Esophagus muscularis mucosa (tissue), 4 donors: ENCODE results near the gene RERE. TPM values are rescaled to one million over a fixed set of nuclear protein-coding genes. Genes with fewer than 3 reads are reported as not detected.
A peak's percentile ranks its signal among the peaks of the same experiment; 100 is the strongest.

ENCODE experiments used
- DNase-seq: peaks from one replicate; pipeline ENCODE4 v3.0.0-alpha.2; 2017; ENCODE audit errors: extremely low spot score
- H3K27ac ChIP-seq, 4 donors: fragments of 200-600 bp; sonication (generic); replicated peaks in 1 of 4; 1 replicate in 3 of 4; 2 replicates in 1 of 4; pipeline ENCODE4 v1.5.1; 2016 to 2019; ENCODE audit warnings: mild to moderate bottlenecking in 1 of 4
- H3K27me3 ChIP-seq, 4 donors: fragments of 200-600 bp; sonication (generic); one replicate each; pipeline versions ENCODE4 v1.5.1 to v1.6.0; 2016 to 2019
- H3K36me3 ChIP-seq, 4 donors: fragments of 200-600 bp; sonication (generic); one replicate each; pipeline ENCODE4 v1.5.1; 2016 to 2019
- H3K4me1 ChIP-seq, 4 donors: fragments of 200-600 bp; sonication (generic); one replicate each; pipeline ENCODE4 v1.5.1; 2016 to 2019
- H3K4me3 ChIP-seq, 4 donors: fragments of 200-600 bp; sonication (generic); 1 replicate in 2 of 4; 2 replicates in 2 of 4; pipeline ENCODE4 v1.5.1; 2016 to 2019; ENCODE audit warnings: mild to moderate bottlenecking in 4 of 4, moderate library complexity in 1 of 4
- H3K9me3 ChIP-seq, 4 donors: fragments of 200-600 bp; sonication (generic); 1 replicate in 3 of 4; 2 replicates in 1 of 4; pipeline ENCODE4 v1.5.1; 2016 to 2019
- CTCF ChIP-seq, 3 experiments: fragments of 200-600 bp in 2 of 3; fragments of 450-650 bp in 1 of 3; sonication (generic) in 2 of 3; IDR thresholded peaks; one replicate each; pipeline ENCODE4 v1.5.1; 2017 to 2019; ENCODE audit warnings: antibody characterized with exemption in 3 of 3, mild to moderate bottlenecking in 2 of 3, moderate library complexity in 1 of 3
- EP300 ChIP-seq: sonication (generic); formaldehyde crosslinking; IDR thresholded peaks from one replicate; pipeline ENCODE4 v1.6.1; 2017; ENCODE audit warnings: antibody characterized with exemption
- POLR2A ChIP-seq: fragments of 450-650 bp; IDR thresholded peaks from one replicate; pipeline ENCODE4 v1.6.1; 2017; ENCODE audit warnings: antibody characterized with exemption, moderate library complexity, mild to moderate bottlenecking, low read depth
- POLR2AphosphoS5 ChIP-seq, 2 donors: sonication (generic); formaldehyde crosslinking; IDR thresholded peaks; one replicate each; pipeline ENCODE4 v1.6.1; 2017; ENCODE audit warnings: antibody characterized with exemption in 2 of 2
- WGBS: methylation state at CpG from one replicate; pipeline ENCODE4 v1.1.5; 2018; 5-methylcytosine and 5-hydroxymethylcytosine counted together
- intact Hi-C: fragments of 100-400 bp; cut with DNase I; formaldehyde crosslinking; loops from one replicate; pipeline ENCODE4 v1.15.1; 2023
- total RNA-seq, 4 donors: library from RNA; depleted of rRNA; stranded (reverse); fragments of >200 nt; gene quantifications; one replicate each; pipeline versions ENCODE4 v1.1.0 to v1.2.1, GENCODE V29; 2016

RERE gene
- total RNA-seq, 4 donors from 2014 or later: 133 to 212 (median 168) TPM

DNA sequence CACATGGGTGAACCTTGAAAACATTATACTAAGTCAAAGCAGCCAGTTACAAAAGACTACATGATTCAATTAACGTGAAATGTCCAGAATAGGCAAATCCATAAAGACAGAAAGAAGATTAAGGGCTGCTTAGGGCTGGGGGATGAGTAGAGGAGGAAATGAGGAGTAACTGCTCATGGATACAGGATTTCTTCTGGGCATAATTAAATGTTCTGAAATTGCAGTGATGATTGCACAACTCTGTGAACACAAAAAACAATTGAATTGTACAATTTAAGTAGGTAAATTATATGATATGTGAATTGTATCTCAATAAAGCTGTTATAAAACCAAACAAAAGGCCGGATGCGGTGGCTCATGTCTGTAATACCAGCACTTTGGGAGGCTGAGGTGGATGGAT lies 52.2 kb downstream of the RERE start:
- intact Hi-C loops: no loop called here
- WGBS: 94% methylated on average over 3 of the region's 3 CpGs
- Histone ChIP-seq H3K4me1 (peaks cover 16 to 45% (median 37%) of the 10 kb centered on the region in 4 donors), H3K36me3 (no peaks in the 10 kb centered on the region), H3K27ac (no peak overlapping the region), H3K4me3 (no peak overlapping the region), H3K9me3 (no peaks in the 10 kb centered on the region), H3K27me3 (no peaks in the 10 kb centered on the region)
- no peak for TF ChIP-seq POLR2A
- TF ChIP-seq POLR2AphosphoS5 (IDR thresholded peaks at IDR 0.05): no peak
- no peak for TF ChIP-seq CTCF (IDR thresholded peaks at IDR 0.05)
- no peak for TF ChIP-seq EP300
- DNase-seq: no peak

- no peaks in the 10 kb centered on the region for H3K9me3 ChIP-seq
- H3K4me1 ChIP-seq: peaks cover 16 to 49% (median 40%) of the 10 kb centered on the region in 4 donors
- TF ChIP-seq POLR2A (no peak), EP300 (no peak), POLR2AphosphoS5 (IDR thresholded peaks at IDR 0.05) (no peak), CTCF (IDR thresholded peaks at IDR 0.05) (no peak)
- H3K27ac ChIP-seq: no peak overlapping the region
- no peaks in the 10 kb centered on the region for H3K36me3 ChIP-seq
- H3K27me3 ChIP-seq: no peaks in the 10 kb centered on the region
- DNase-seq: no peak
- WGBS: 51% methylated on average over 4 of the region's 4 CpGs
- intact Hi-C loops: no loop called here
- no peak overlapping the region for H3K4me3 ChIP-seq
Measured at GRCh38 chr1:8764293-8764937, 53.0 kb downstream of the RERE start.

DNA sequence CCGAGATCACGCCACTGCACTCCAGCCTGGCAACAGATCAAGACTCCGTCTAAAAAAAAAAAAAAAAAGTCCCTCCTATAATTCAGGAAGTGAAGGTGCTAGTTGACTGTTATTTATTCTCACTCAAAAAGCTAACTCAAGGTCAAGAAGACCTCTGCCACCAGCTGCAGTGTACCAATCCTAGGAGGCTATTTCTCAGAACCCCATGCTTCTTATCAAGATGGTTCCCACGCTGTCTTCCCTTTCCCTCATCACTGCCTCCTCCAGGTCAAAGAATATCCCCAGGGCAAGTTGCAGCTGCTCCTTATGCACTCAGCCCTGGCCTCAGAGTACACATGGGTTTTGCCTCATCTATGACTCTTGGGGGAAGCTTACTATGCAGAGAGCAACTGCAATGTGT lies 53.6 kb downstream of the RERE start:
- intact Hi-C loops: no loop called here
- Histone ChIP-seq H3K9me3 (no peaks in the 10 kb centered on the region), H3K27me3 (no peaks in the 10 kb centered on the region), H3K4me1 (peaks cover 16 to 52% (median 40%) of the 10 kb centered on the region in 4 donors), H3K27ac (no peak overlapping the region), H3K36me3 (no peaks in the 10 kb centered on the region), H3K4me3 (no peak overlapping the region)
- 67% methylated on average over 4 of the region's 4 CpGs for WGBS
- TF ChIP-seq CTCF (IDR thresholded peaks at IDR 0.05) (no peak), POLR2A (no peak), EP300 (no peak), POLR2AphosphoS5 (IDR thresholded peaks at IDR 0.05) (no peak)
- DNase-seq: no peak

GRCh38 chr1:8754993-8755392 lies 62.4 kb downstream of the RERE start:
- H3K27ac ChIP-seq: peak overlapping the region in 2 of 4 donors; percentile 15 to 19
- DNase-seq: no peak
- WGBS: 67% methylated on average over 2 of the region's 2 CpGs
- no peaks in the 10 kb centered on the region for H3K36me3 ChIP-seq
- H3K4me1 ChIP-seq: peaks cover 6 to 59% (median 39%) of the 10 kb centered on the region in 4 donors
- no peaks in the 10 kb centered on the region for H3K27me3 ChIP-seq
- no peak overlapping the region for H3K4me3 ChIP-seq
- TF ChIP-seq POLR2AphosphoS5 (IDR thresholded peaks at IDR 0.05): no peak
- TF ChIP-seq CTCF (IDR thresholded peaks at IDR 0.05): no peak
- TF ChIP-seq POLR2A: no peak
- no peak for TF ChIP-seq EP300
- no peaks in the 10 kb centered on the region for H3K9me3 ChIP-seq
- intact Hi-C loops: loop anchor here (10.0 kb wide), 1 partner anchor 50 kb away; no protein-coding TSS in a partner anchor

DNA sequence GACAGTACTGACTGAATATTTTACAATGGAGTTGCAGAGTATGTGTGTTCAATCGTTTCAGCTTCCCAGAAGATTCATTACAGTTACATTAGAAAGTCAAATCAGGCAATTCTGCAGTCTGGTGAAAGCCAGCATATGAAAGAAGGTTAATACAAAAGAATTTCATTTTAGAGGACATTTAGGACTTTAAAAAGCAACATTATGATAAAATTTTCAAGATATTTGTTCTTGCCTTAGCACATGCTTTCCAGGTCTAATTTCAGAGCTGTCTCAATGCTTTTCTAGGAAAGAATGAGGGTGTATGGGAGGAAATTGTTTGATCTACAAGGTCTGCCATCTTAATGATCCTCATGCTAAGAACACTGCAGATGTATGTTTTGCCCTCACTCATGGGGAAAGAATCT lies 63.2 kb downstream of the RERE start:
- H3K4me3 ChIP-seq: no peak overlapping the region
- peaks cover 6 to 61% (median 38%) of the 10 kb centered on the region in 4 donors for H3K4me1 ChIP-seq
- DNase-seq: no peak
- WGBS: 25% methylated on average over 1 of the region's 1 CpG
- no peaks in the 10 kb centered on the region for H3K36me3 ChIP-seq
- intact Hi-C loops: loop anchor here (10.0 kb wide), 1 partner anchor 51 kb away; no protein-coding TSS in a partner anchor
- no peak overlapping the region for H3K27ac ChIP-seq
- TF ChIP-seq POLR2A (no peak), POLR2AphosphoS5 (IDR thresholded peaks at IDR 0.05) (no peak), EP300 (no peak), CTCF (IDR thresholded peaks at IDR 0.05) (no peak)
- H3K27me3 ChIP-seq: no peaks in the 10 kb centered on the region
- H3K9me3 ChIP-seq: no peaks in the 10 kb centered on the region
